Adrenal gland (tissue), 12 donors: ENCODE measurements around the gene UBE3C. TPM values are rescaled to one million over a fixed set of nuclear protein-coding genes. Genes with fewer than 3 reads are reported as not detected.
"Not testable (repeated sequence)": the region's sequence is repeated elsewhere in the genome, so short reads cannot be mapped to it uniquely, and the experiment has no call there.

Source experiments
- DNase-seq, 7 donors: peaks; one replicate each; pipeline ENCODE4 v3.0.0-alpha.2; 2019 to 2020
- H3K27ac ChIP-seq, 5 donors: fragments of 200-600 bp; sonication (generic) in 4 of 5; 1 replicate in 3 of 5; 2 replicates in 2 of 5; pipeline versions ENCODE4 v1.5.1 to v1.8.0; 2016 to 2020; ENCODE audit warnings: mild to moderate bottlenecking in 1 of 5
- H3K27me3 ChIP-seq: fragments of 200-600 bp; 2 replicates; pipeline ENCODE4 v1.8.0; 2021
- H3K36me3 ChIP-seq, 2 donors: fragments of 200-600 bp; replicated peaks in 1 of 2; 1 replicate in 1 of 2; 2 replicates in 1 of 2; pipeline versions ENCODE4 v1.5.1 to v1.8.0; 2018 to 2022
- H3K4me1 ChIP-seq, 2 donors: fragments of 200-600 bp; replicated peaks in 1 of 2; 1 replicate in 1 of 2; 2 replicates in 1 of 2; pipeline versions ENCODE4 v1.5.1 to v1.8.0; 2018 to 2021
- H3K4me3 ChIP-seq, 4 donors: fragments of 200-600 bp; sonication (generic) in 3 of 4; one replicate each; pipeline ENCODE4 v1.5.1; 2016 to 2018
- H3K9me3 ChIP-seq, 3 donors: fragments of 200-600 bp; sonication (generic) in 1 of 3; replicated peaks in 1 of 3; 1 replicate in 2 of 3; 2 replicates in 1 of 3; pipeline versions ENCODE4 v1.5.1 to v1.8.0; 2016 to 2021
- POLR2A ChIP-seq, 2 donors: fragments of 450-650 bp; IDR thresholded peaks; one replicate each; pipeline ENCODE4 v1.6.1; 2017; ENCODE audit warnings: antibody characterized with exemption in 2 of 2, mild to moderate bottlenecking in 2 of 2, moderate library complexity in 1 of 2
- WGBS, 4 donors: extraction: QIAGEN DNeasy Blood & Tissue Kit in 2 of 4; methylation state at CpG; one replicate each; pipeline versions ENCODE4 v1.1.5 to v1.1.7; 2013 to 2017; 5-methylcytosine and 5-hydroxymethylcytosine counted together
- intact Hi-C, 2 donors: fragments of 100-400 bp; cut with DNase I; formaldehyde crosslinking; loops; one replicate each; pipeline versions ENCODE4 v1.14.1 to v1.15.0; 2022 to 2023
- polyA plus RNA-seq, 3 donors: library from polyadenylated mRNA; stranded (reverse); fragments of 200-250 nt in 2 of 3; fragments of 350-450 nt in 1 of 3; fragmentation: Illumina TruSeq in 1 of 3; extraction: RNeasy Lipid Tissue Mini Kit (QIAGEN cat#74804) in 1 of 3; gene quantifications; one replicate each; pipeline ENCODE4 v1.2.3, GENCODE V29; 2013 to 2014
- total RNA-seq, 9 donors: library from RNA; depleted of rRNA in 4 of 9; stranded (reverse); fragments of >200 nt in 4 of 9; fragments of 120-200 nt in 1 of 9; fragmentation: NEBNext Ultra II Directional in 1 of 9; extraction: Animal tissue kit (Norgen Biotek cat#: 25700) in 1 of 9; gene quantifications; one replicate each; pipeline versions ENCODE4 v1.1.0 to v1.2.4, GENCODE V29; 2013 to 2023
- TF ChIP-seq, protein P1 (sequence below), 6 experiments: fragments of 450-650 bp in 4 of 6; fragments of 200-600 bp in 2 of 6; sonication (generic) in 1 of 6; IDR thresholded peaks; 1 replicate in 5 of 6; 2 replicates in 1 of 6; pipeline versions ENCODE4 v1.5.1 to v1.8.0; 2016 to 2021; ENCODE audit warnings: antibody characterized with exemption in 6 of 6, mild to moderate bottlenecking in 2 of 6, moderate library complexity in 1 of 6
- donor health status: healthy with polysubstance abuse.
- donor health status: Bipolar disorder and iron deficiency.
- donor health status: DM: yes; HTN: yes; CAD: no.
- donor health status: DM: no; HTN: no; CAD: no.
- donor health status: DM: no; HTN: no; CAD: no.
- donor health status: DM: yes; HTN: yes; CAD: no.

UBE3C gene
- total and polyA plus RNA-seq, 12 donors = 11.7 to 58.1 (median 46.2) TPM

DNA sequence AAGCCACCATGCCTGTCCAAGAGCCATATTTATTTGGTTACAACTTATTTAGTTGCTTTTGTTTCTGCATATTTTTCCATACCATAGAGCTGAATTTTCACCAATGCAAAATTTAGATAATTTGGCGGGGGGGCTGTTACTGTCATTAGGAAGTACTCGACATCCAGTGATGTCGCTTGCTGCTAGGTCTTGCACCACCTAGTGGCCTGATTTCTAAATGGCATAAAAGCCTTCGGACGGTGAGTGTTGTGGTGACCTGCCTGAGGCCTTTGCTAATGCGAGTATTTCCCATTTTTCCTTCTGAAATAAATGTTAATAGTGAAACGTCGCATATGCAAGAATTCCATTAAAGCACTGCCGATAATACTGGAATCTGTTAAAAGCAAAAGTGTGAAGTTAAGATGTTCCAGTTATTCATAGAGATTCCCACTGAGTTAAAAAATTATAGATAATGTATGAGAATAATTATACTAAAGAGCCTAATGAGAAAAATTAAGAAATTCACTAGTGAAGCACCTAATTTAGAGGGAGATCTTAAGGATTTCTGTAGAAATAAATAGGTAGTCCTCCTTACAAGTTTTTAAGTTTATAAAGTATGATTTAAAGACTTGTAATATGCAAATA is 112.0 kb downstream of the UBE3C start:
- no peak overlapping the region for H3K4me3 ChIP-seq
- H3K36me3 ChIP-seq = peaks cover 0 to 52% of the 10 kb centered on the region in 2 donors
- intact Hi-C loops = no loop called here
- H3K27me3 ChIP-seq = no peaks in the 10 kb centered on the region
- DNase-seq = peak in 6 of 7 donors; percentile 38 to 78 (median 52)
- H3K27ac ChIP-seq = no peak overlapping the region
- WGBS, 4 donors = 39 to 50% (median 43%) methylated on average over 9 of the region's 9 CpGs
- no peaks in the 10 kb centered on the region for H3K9me3 ChIP-seq
- H3K4me1 ChIP-seq = no peaks in the 10 kb centered on the region
- TF ChIP-seq POLR2A (IDR thresholded peaks at IDR 0.05) = no peak
- TF ChIP-seq, protein P1, sequence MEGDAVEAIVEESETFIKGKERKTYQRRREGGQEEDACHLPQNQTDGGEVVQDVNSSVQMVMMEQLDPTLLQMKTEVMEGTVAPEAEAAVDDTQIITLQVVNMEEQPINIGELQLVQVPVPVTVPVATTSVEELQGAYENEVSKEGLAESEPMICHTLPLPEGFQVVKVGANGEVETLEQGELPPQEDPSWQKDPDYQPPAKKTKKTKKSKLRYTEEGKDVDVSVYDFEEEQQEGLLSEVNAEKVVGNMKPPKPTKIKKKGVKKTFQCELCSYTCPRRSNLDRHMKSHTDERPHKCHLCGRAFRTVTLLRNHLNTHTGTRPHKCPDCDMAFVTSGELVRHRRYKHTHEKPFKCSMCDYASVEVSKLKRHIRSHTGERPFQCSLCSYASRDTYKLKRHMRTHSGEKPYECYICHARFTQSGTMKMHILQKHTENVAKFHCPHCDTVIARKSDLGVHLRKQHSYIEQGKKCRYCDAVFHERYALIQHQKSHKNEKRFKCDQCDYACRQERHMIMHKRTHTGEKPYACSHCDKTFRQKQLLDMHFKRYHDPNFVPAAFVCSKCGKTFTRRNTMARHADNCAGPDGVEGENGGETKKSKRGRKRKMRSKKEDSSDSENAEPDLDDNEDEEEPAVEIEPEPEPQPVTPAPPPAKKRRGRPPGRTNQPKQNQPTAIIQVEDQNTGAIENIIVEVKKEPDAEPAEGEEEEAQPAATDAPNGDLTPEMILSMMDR (IDR thresholded peaks at IDR 0.05) = peak; percentile 42 to 71 (median 59)

DNA sequence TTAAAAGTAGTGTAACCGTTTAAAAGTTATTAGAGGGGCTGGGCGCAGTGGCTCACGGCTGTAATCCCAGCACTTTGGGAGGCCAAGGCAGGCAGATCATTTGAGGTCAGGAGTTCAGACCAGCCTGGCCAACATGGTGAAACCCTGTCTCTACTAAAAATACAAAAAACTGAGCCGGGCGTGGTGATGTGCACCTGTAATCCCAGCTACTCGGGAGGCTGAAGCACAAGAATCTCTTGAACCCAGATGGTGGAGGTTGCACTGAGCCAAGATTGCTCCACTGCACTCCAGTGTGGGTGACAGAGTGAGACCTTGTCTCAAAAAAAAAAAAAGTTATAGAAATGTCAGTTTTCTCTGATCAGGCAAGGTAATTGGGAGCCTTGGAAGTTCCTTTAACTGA is 113.1 kb downstream of the UBE3C start:
- DNase-seq = not testable (repeated sequence)

DNA sequence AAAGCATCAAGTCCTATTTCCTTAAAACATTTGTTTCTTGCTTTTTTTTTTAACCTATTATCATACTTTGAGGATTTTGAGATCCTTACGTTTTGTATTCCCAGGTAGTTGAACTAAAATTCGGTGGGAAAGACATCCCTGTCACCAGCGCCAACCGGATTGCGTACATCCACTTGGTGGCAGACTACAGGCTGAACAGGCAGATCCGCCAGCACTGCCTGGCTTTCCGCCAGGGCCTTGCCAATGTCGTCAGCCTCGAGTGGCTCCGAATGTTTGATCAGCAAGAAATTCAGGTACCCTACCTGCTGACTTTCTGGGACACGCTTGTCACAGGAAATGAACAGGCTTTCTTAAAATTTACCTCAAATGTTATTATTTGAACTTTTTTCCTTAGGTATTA is 115.1 kb downstream of the UBE3C start:
- peak; percentile 49 to 86 (median 79) for DNase-seq
- WGBS, 4 donors = 55 to 62% (median 60%) methylated on average over 11 of the region's 11 CpGs
- TF ChIP-seq, protein P1 (IDR thresholded peaks at IDR 0.05) = peak in 1 of 6 experiments; percentile 27
- no peak for TF ChIP-seq POLR2A (IDR thresholded peaks at IDR 0.05)
- no peaks in the 10 kb centered on the region for H3K9me3 ChIP-seq
- intact Hi-C loops = no loop called here
- H3K4me1 ChIP-seq = no peaks in the 10 kb centered on the region
- no peak overlapping the region for H3K4me3 ChIP-seq
- H3K27ac ChIP-seq = no peak overlapping the region
- peaks cover 0 to 72% of the 10 kb centered on the region in 2 donors for H3K36me3 ChIP-seq
- no peaks in the 10 kb centered on the region for H3K27me3 ChIP-seq

More for the DNA sequence above, 113.1 kb downstream of the UBE3C start:
- H3K36me3 ChIP-seq = peaks cover 0 to 63% of the 10 kb centered on the region in 2 donors
- H3K4me1 ChIP-seq, H3K4me3 ChIP-seq, H3K27ac ChIP-seq, intact Hi-C loops, H3K27me3 ChIP-seq, H3K9me3 ChIP-seq: not testable (repeated sequence)
- whole genome bisulfite sequencing, 4 donors = 94 to 97% (median 96%) methylated on average over 6 of the region's 6 CpGs

DNA sequence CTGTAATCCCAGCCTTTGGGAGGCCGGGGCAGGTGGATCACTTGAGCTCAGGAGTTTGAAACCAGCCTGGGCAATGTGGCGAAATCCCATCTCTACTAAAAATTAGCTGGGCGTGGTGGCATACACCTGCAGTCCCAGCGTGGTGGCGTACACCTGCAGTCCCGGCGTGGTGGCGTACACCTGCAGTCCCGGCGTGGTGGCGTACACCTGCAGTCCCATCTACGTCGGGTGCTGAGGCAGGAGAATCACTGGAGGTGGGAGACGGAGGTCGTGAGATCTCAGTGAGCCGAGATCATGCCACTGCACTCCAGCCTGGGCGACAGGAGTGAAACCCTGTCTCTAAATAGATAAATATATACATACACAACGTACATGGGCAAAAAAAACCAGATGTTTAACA is 116.1 kb downstream of the UBE3C start:
- DNase-seq, H3K4me3 ChIP-seq, H3K4me1 ChIP-seq, H3K9me3 ChIP-seq, intact Hi-C loops, H3K27me3 ChIP-seq, H3K27ac ChIP-seq: not testable (repeated sequence)
- H3K36me3 ChIP-seq = peaks cover 0 to 72% of the 10 kb centered on the region in 2 donors
- 92 to 97% (median 94%) methylated on average over 12 to 18 of the region's 18 CpGs for WGBS, 4 donors

DNA sequence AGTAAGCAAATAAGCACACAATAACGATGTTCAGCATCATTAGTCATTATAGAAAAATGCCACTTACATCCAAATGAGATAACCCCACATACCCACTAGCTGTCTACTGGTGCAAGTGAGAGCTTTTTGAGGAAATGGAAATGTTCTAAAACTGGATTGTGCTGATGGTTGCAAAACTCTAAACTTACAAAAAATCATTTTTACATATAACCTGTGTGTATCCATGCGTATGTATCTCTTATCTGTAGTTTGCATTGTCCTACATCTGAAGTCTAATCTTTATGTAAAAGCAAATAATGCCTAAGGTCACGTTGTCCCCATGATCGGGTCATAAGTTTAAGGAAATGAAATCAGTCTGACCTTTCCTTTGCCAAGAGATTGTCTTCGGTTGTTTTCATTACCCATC is 116.5 kb downstream of the UBE3C start:
- TF ChIP-seq POLR2A (IDR thresholded peaks at IDR 0.05) = no peak
- TF ChIP-seq, protein P1 (IDR thresholded peaks at IDR 0.05) = no peak
- Histone ChIP-seq H3K4me1 (no peaks in the 10 kb centered on the region), H3K4me3 (no peak overlapping the region), H3K9me3 (no peaks in the 10 kb centered on the region), H3K27me3 (no peaks in the 10 kb centered on the region), H3K36me3 (peaks cover 0 to 77% of the 10 kb centered on the region in 2 donors), H3K27ac (no peak overlapping the region)
- DNase-seq = no peak
- WGBS, 4 donors = 58 to 73% (median 66%) methylated on average over 5 of the region's 5 CpGs
- intact Hi-C loops = no loop called here
